CD4-positive, alpha-beta T cell (primary cell): ENCODE results near the gene LDB2. TPM values are rescaled to one million over a fixed set of nuclear protein-coding genes. Genes with fewer than 3 reads are reported as not detected.

Source experiments
- ATAC-seq: fragments of 200-7000 bp; cut with Tn5 transposase; one replicate; pipeline ENCODE4 v1.10.0; 2022; ENCODE audit warnings: mild to moderate bottlenecking; ENCODE audit not compliant: poor library complexity
- CTCF ChIA-PET: fragments of 350-600 bp; sonication (Branson Sonifier 250); formaldehyde crosslinking; loops from one replicate; lab custom pipeline; 2021; ENCODE audit warnings: antibody characterized with exemption, inconsistent platforms; lab: Charles Lee
- POLR2A ChIA-PET: fragments of 350-600 bp; sonication (Branson Sonifier 250); formaldehyde crosslinking; loops from one replicate; lab custom pipeline; 2021; ENCODE audit warnings: antibody characterized with exemption, inconsistent platforms; lab: Charles Lee
- DNase-seq, 14 experiments: peaks; one replicate each; pipeline ENCODE4 v3.0.0-alpha.2; 2013 to 2020; ENCODE audit warnings: mixed read lengths in 2 of 14
- H3K27ac ChIP-seq, 2 donors: one replicate each; pipeline versions ENCODE4 v1.5.1 to v1.7.0; 2013; ENCODE audit warnings: low read length in 2 of 2, low read depth in 1 of 2, mild to moderate bottlenecking in 1 of 2
- H3K27me3 ChIP-seq, 2 experiments: 1 replicate in 1 of 2; 2 replicates in 1 of 2; pipeline versions ENCODE4 v1.6.1 to v1.7.0; 2013; ENCODE audit warnings: low read length in 2 of 2, control low read depth in 1 of 2, mild to moderate bottlenecking in 1 of 2, moderate library complexity in 1 of 2; ENCODE audit not compliant: insufficient read depth in 2 of 2, control insufficient read depth in 1 of 2
- H3K36me3 ChIP-seq: one replicate; pipeline ENCODE4 v1.6.1; 2013; ENCODE audit warnings: low read length, control low read depth; ENCODE audit not compliant: insufficient read depth
- H3K4me1 ChIP-seq: one replicate; pipeline ENCODE4 v1.6.1; 2013; ENCODE audit warnings: low read length, control low read depth; ENCODE audit not compliant: insufficient read depth
- H3K4me3 ChIP-seq: one replicate; pipeline ENCODE4 v1.5.1; 2013; ENCODE audit warnings: mild to moderate bottlenecking, low read length, moderate library complexity
- H3K9me3 ChIP-seq, 2 experiments: 1 replicate in 1 of 2; 2 replicates in 1 of 2; pipeline versions ENCODE4 v1.6.1 to v1.7.0; 2013; ENCODE audit warnings: low read length in 2 of 2, mild to moderate bottlenecking in 2 of 2, control low read depth in 1 of 2, moderate library complexity in 1 of 2; ENCODE audit not compliant: control insufficient read depth in 1 of 2, insufficient read depth in 1 of 2
- H3K27ac Mint-ChIP-seq: one replicate; pipeline ENCODE4 v1.8.0; 2020; ENCODE audit warnings: mixed read lengths
- H3K27me3 Mint-ChIP-seq: one replicate; pipeline ENCODE4 v1.8.0; 2021; ENCODE audit warnings: mixed read lengths
- H3K36me3 Mint-ChIP-seq: one replicate; pipeline ENCODE4 v1.8.0; 2021; ENCODE audit warnings: low read depth, mixed read lengths
- H3K4me1 Mint-ChIP-seq: one replicate; pipeline ENCODE4 v1.8.0; 2021; ENCODE audit warnings: low read depth, mixed read lengths
- H3K4me3 Mint-ChIP-seq: one replicate; pipeline ENCODE4 v1.8.0; 2020; ENCODE audit warnings: mild to moderate bottlenecking, mixed read lengths
- H3K9me3 Mint-ChIP-seq: one replicate; pipeline ENCODE4 v1.8.0; 2020; ENCODE audit warnings: mixed read lengths
- CTCF ChIP-seq: fragments of 200-600 bp; IDR thresholded peaks from one replicate; pipeline ENCODE4 v1.8.0; 2022; ENCODE audit warnings: antibody characterized with exemption, mild to moderate bottlenecking
- intact Hi-C, 2 experiments: fragments of 100-400 bp; cut with DNase I in 1 of 2; cut with micrococcal nuclease in 1 of 2; formaldehyde crosslinking; loops; one replicate each; pipeline versions ENCODE4 v1.15.1 to v1.9.0; 2023 to 2025; cut with DNase I, micrococcal nuclease
- total RNA-seq, 174 experiments: library from RNA in 2 of 174; stranded (reverse) in 2 of 174; gene quantifications; one replicate each; pipeline ENCODE4 v1.2.3 and lab custom pipeline; 2021 to 2026

The LDB2 gene
- total RNA-seq, 2 experiments from 2014 or later: not detected

- Mint-ChIP-seq H3K36me3 (no peaks in the 10 kb centered on the region), H3K9me3 (no peaks in the 10 kb centered on the region), H3K27ac (no peak overlapping the region), H3K4me1 (no peaks in the 10 kb centered on the region), H3K27me3 (no peaks in the 10 kb centered on the region), H3K4me3 (no peak overlapping the region)
- no peak for DNase-seq
- ChIA-PET CTCF (no interaction called here), POLR2A (no interaction called here)
- no peaks in the 10 kb centered on the region for H3K9me3 ChIP-seq
- intact Hi-C loops: no loop called here
- H3K27me3 ChIP-seq: no peaks in the 10 kb centered on the region
- no peaks in the 10 kb centered on the region for H3K36me3 ChIP-seq
- no peak for ATAC-seq
- no peak overlapping the region for H3K4me3 ChIP-seq
- TF ChIP-seq CTCF: no peak
- no peaks in the 10 kb centered on the region for H3K4me1 ChIP-seq
- H3K27ac ChIP-seq: no peak overlapping the region
Measured at GRCh38 chr4:16754104-16754503, 144.3 kb downstream of the LDB2 start.

- H3K4me1 ChIP-seq: no peaks in the 10 kb centered on the region
- Mint-ChIP-seq H3K36me3 (no peaks in the 10 kb centered on the region), H3K27ac (no peak overlapping the region), H3K4me3 (no peak overlapping the region), H3K4me1 (no peaks in the 10 kb centered on the region), H3K9me3 (no peaks in the 10 kb centered on the region), H3K27me3 (no peaks in the 10 kb centered on the region)
- ChIA-PET POLR2A (no interaction called here), CTCF (no interaction called here)
- ATAC-seq (no peak), DNase-seq (no peak)
- no peak overlapping the region for H3K4me3 ChIP-seq
- H3K36me3 ChIP-seq: no peaks in the 10 kb centered on the region
- no peaks in the 10 kb centered on the region for H3K9me3 ChIP-seq
- H3K27ac ChIP-seq: no peak overlapping the region
- intact Hi-C loops: no loop called here
- H3K27me3 ChIP-seq: no peaks in the 10 kb centered on the region
- TF ChIP-seq CTCF: no peak
Measured at GRCh38 chr4:16752150-16752549, 146.3 kb downstream of the LDB2 start.

- intact Hi-C loops: no loop called here
- H3K4me1 Mint-ChIP-seq: no peaks in the 10 kb centered on the region
- ATAC-seq (no peak), DNase-seq (no peak)
- no peak for TF ChIP-seq CTCF
- H3K9me3 Mint-ChIP-seq: no peaks in the 10 kb centered on the region
- POLR2A ChIA-PET: no interaction called here
- CTCF ChIA-PET: no interaction called here
- H3K4me1 ChIP-seq: no peaks in the 10 kb centered on the region
- no peak overlapping the region for H3K4me3 Mint-ChIP-seq
- H3K27me3 ChIP-seq: no peaks in the 10 kb centered on the region
- H3K27me3 Mint-ChIP-seq: no peaks in the 10 kb centered on the region
- no peaks in the 10 kb centered on the region for H3K36me3 ChIP-seq
- H3K9me3 ChIP-seq: no peaks in the 10 kb centered on the region
- H3K27ac ChIP-seq: no peak overlapping the region
- no peak overlapping the region for H3K27ac Mint-ChIP-seq
- no peaks in the 10 kb centered on the region for H3K36me3 Mint-ChIP-seq
- H3K4me3 ChIP-seq: no peak overlapping the region
Measured at GRCh38 chr4:16750882-16751642, 147.4 kb downstream of the LDB2 start.
